Lung (tissue), 12 donors: ENCODE measurements around the gene DIP2C. TPM values are rescaled to one million over a fixed set of nuclear protein-coding genes. Genes with fewer than 3 reads are reported as not detected.
"Not testable (repeated sequence)": the region's sequence is repeated elsewhere in the genome, so short reads cannot be mapped to it uniquely, and the experiment has no call there.

Experiments used
- ATAC-seq: fragments of 200-7000 bp; cut with Tn5 transposase; one replicate; pipeline ENCODE4 v1.9.1; 2020; ENCODE audit warnings: moderate number of reproducible peaks; ENCODE audit not compliant: insufficient read depth, low FRiP score
- DNase-seq, 3 donors: peaks; one replicate each; pipeline ENCODE4 v3.0.0-alpha.2; 2013 to 2017
- H3K27ac ChIP-seq, 2 donors: one replicate each; pipeline ENCODE4 v1.5.1; 2013; ENCODE audit warnings: mild to moderate bottlenecking in 2 of 2, moderate library complexity in 2 of 2, control low read depth in 1 of 2, inconsistent platforms in 1 of 2, low read depth in 1 of 2, low read length in 1 of 2
- H3K27me3 ChIP-seq, 3 donors: one replicate each; pipeline ENCODE4 v1.5.1; 2013; ENCODE audit warnings: low read length in 2 of 3; ENCODE audit not compliant: control insufficient read depth in 3 of 3, insufficient read depth in 3 of 3
- H3K36me3 ChIP-seq, 4 donors: one replicate each; pipeline ENCODE4 v1.5.1; 2013; ENCODE audit warnings: low read length in 4 of 4, mild to moderate bottlenecking in 1 of 4, moderate library complexity in 1 of 4; ENCODE audit not compliant: control insufficient read depth in 4 of 4, insufficient read depth in 4 of 4
- H3K4me1 ChIP-seq, 5 donors: one replicate each; pipeline ENCODE4 v1.5.1; 2013; ENCODE audit warnings: low read length in 5 of 5, mild to moderate bottlenecking in 2 of 5, moderate library complexity in 1 of 5; ENCODE audit not compliant: control insufficient read depth in 5 of 5, insufficient read depth in 5 of 5
- H3K4me3 ChIP-seq: one replicate; pipeline ENCODE4 v1.5.1; 2013; ENCODE audit warnings: mild to moderate bottlenecking, control low read depth, moderate library complexity
- H3K9ac ChIP-seq, 2 donors: one replicate each; pipeline ENCODE4 v1.5.1; 2013; ENCODE audit warnings: low read length in 2 of 2, control low read depth in 1 of 2; ENCODE audit not compliant: insufficient read depth in 1 of 2
- H3K9me3 ChIP-seq, 4 donors: one replicate each; pipeline ENCODE4 v1.5.1; 2013; ENCODE audit warnings: low read length in 3 of 4, mild to moderate bottlenecking in 1 of 4, moderate library complexity in 1 of 4; ENCODE audit not compliant: control insufficient read depth in 4 of 4, insufficient read depth in 3 of 4
- CTCF ChIP-seq: IDR thresholded peaks from 2 replicates; pipeline ENCODE4 v1.5.1; 2012; ENCODE audit warnings: mild to moderate bottlenecking; ENCODE audit errors: control extremely low read depth, extremely low read depth
- WGBS, 2 donors: extraction: QIAGEN DNeasy Blood & Tissue Kit; methylation state at CpG; one replicate each; pipeline ENCODE4 v1.1.7; 2013; 5-methylcytosine and 5-hydroxymethylcytosine counted together
- polyA plus RNA-seq, 2 donors: library from polyadenylated mRNA; stranded (reverse); fragments of 200-250 nt; gene quantifications; one replicate each; pipeline ENCODE4 v1.2.1, GENCODE V29; 2013
- total RNA-seq, 2 donors: library from RNA; depleted of rRNA in 1 of 2; stranded (reverse); fragments of >200 nt in 1 of 2; gene quantifications; one replicate each; pipeline ENCODE4 v1.2.1, GENCODE V29; 2014 to 2021
- donor health status: control.
- donor health status: control.
- donor health status: Bipolar disorder and iron deficiency.
- donor health status: healthy.
- donor health status: DM: yes; HTN: yes; CAD: no.

Gene DIP2C
- total and polyA plus RNA-seq, 4 donors = 3.6 to 20.0 (median 9.5) TPM

GRCh38 chr10:655184-655583 is 34.3 kb downstream of the DIP2C start:
- ATAC-seq (no peak), DNase-seq (no peak)
- 97 to 98% methylated on average over 8 of the region's 8 CpGs for WGBS, 2 donors
- Histone ChIP-seq H3K9me3 (no peaks in the 10 kb centered on the region), H3K27ac (no peak overlapping the region), H3K4me3 (no peak overlapping the region), H3K4me1 (peaks cover 4 to 29% (median 28%) of the 10 kb centered on the region in 5 donors), H3K27me3 (no peaks in the 10 kb centered on the region), H3K9ac (no peak overlapping the region), H3K36me3 (no peaks in the 10 kb centered on the region)
- no peak for TF ChIP-seq CTCF

GRCh38 chr10:654647-654996 is 34.8 kb downstream of the DIP2C start:
- TF ChIP-seq CTCF = no peak
- Histone ChIP-seq H3K36me3 (no peaks in the 10 kb centered on the region), H3K9me3 (no peaks in the 10 kb centered on the region), H3K27ac (no peak overlapping the region), H3K4me1 (peaks cover 4 to 30% (median 23%) of the 10 kb centered on the region in 5 donors), H3K9ac (no peak overlapping the region), H3K27me3 (no peaks in the 10 kb centered on the region), H3K4me3 (no peak overlapping the region)
- 82 to 91% methylated on average over 6 of the region's 6 CpGs for WGBS, 2 donors
- no peak for DNase-seq
- ATAC-seq = no peak

GRCh38 chr10:653991-654646 is 35.3 kb downstream of the DIP2C start:
- peak; percentile 1 for ATAC-seq
- no peak overlapping the region for H3K4me3 ChIP-seq
- peak overlapping the region in 1 of 2 donors; percentile 33 for H3K27ac ChIP-seq
- no peaks in the 10 kb centered on the region for H3K27me3 ChIP-seq
- no peaks in the 10 kb centered on the region for H3K36me3 ChIP-seq
- TF ChIP-seq CTCF = no peak
- H3K9me3 ChIP-seq = no peaks in the 10 kb centered on the region
- H3K4me1 ChIP-seq = peaks cover 4 to 27% (median 20%) of the 10 kb centered on the region in 5 donors
- 45 to 49% methylated on average over 13 of the region's 13 CpGs for WGBS, 2 donors
- H3K9ac ChIP-seq = no peak overlapping the region
- no peak for DNase-seq

GRCh38 chr10:652832-653459 is 36.5 kb downstream of the DIP2C start:
- not testable (repeated sequence) for H3K36me3 ChIP-seq
- H3K4me1 ChIP-seq = peaks cover 0 to 27% (median 19%) of the 10 kb centered on the region in 5 donors

More at GRCh38 chr10:652832-653459, 36.5 kb downstream of the DIP2C start:
- DNase-seq, H3K4me3 ChIP-seq, H3K9ac ChIP-seq, H3K27ac ChIP-seq, H3K9me3 ChIP-seq, H3K27me3 ChIP-seq, ATAC-seq: not testable (repeated sequence)
- 96 to 98% methylated on average over 13 of the region's 13 CpGs for WGBS, 2 donors
